Liver (tissue), 3 donors: Measurements from ENCODE around the gene PIN4.

Experiments
- ATF3 ChIP-seq: IDR thresholded peaks from 2 replicates; pipeline ENCODE4 v1.6.1; 2016; ENCODE audit warnings: antibody characterized with exemption
- CTCF ChIP-seq: fragments of 150-350 bp; IDR thresholded peaks from 2 replicates; pipeline ENCODE4 v1.5.1; 2017; ENCODE audit warnings: improper control_type of control experiment, low read depth, low read length; ENCODE audit not compliant: missing input control
- EGR1 ChIP-seq, 2 donors: IDR thresholded peaks; 2 replicates each; pipeline ENCODE4 v1.6.1; 2016 to 2018; ENCODE audit warnings: antibody characterized with exemption in 2 of 2, low read depth in 2 of 2
- FOXA1 ChIP-seq: IDR thresholded peaks from 2 replicates; pipeline ENCODE4 v1.6.1; 2016; ENCODE audit warnings: antibody characterized with exemption
- JUND ChIP-seq, 2 donors: IDR thresholded peaks; 2 replicates each; pipeline ENCODE4 v1.6.1; 2016; ENCODE audit warnings: antibody characterized with exemption in 2 of 2
- MAX ChIP-seq: IDR thresholded peaks from 2 replicates; pipeline ENCODE4 v1.6.1; 2016; ENCODE audit warnings: antibody characterized with exemption
- SP1 ChIP-seq: IDR thresholded peaks from 2 replicates; pipeline ENCODE4 v1.6.1; 2018; ENCODE audit warnings: antibody characterized with exemption, mild to moderate bottlenecking
- donor health status: healthy.
- donor health status: healthy.

DNA sequence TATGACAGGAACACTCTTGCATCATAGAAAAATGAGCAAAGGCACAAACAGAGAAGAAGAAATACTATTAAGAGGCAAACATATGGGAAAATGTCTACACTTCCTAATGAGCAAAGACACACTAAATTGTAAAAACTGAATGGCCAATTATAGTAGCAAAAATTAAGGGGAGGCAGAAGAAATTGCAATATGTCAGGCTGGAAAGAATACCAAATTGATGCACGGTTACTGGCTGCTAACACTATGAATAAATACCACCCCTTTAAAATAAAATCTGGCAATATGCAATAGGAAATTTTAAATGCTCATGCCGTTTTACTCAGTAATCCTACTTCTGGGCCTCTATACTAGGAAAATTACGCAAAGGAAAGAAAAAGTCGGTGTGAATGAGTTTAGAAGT, 16.0 kb upstream of the PIN4 start:
- TF ChIP-seq JUND (IDR thresholded peaks at IDR 0.05) (no peak), CTCF (no peak), FOXA1 (no peak), ATF3 (no peak), SP1 (no peak), EGR1 (IDR thresholded peaks at IDR 0.05; ENCODE audit: low read depth in 2 of 2) (no peak), MAX (no peak)
